Measurements from ENCODE around the gene ROBO2. TPM values are rescaled to one million over a fixed set of nuclear protein-coding genes. Genes with fewer than 3 reads are reported as not detected.

ROBO2 gene
- total RNA-seq, 6 experiments from 2014 or later, result 0.09 to 0.36 (median 0.20) TPM

DNA sequence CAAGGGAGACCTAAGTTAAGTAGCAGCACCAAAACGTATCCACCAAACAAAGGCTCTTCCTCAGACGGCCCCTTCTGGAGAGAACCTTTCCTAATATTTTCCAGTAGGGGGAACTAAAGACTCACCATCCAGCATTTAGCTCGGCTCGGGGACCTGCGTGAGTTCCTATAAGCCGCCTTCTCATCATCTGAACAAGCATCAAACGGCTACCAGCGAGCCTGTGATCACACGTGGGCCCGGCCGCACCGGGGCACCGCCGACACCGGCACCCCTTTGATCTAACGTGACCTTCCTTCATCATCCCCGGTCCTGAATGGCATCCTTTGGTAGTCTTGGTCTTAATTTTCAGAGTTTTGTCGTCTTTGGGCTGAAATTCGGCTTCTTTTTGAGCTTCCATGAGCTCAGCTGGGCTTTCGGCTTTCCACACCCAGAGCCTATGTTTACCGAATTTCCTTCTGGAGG lies 1.4 kb upstream of the ROBO2 start:
- Mint-ChIP-seq H3K36me3 (ENCODE audit: low read depth) (no peaks in the 10 kb centered on the region), H3K9me3 (no peaks in the 10 kb centered on the region), H3K27me3 (ENCODE audit: insufficient read depth) (peaks cover 19% of the 10 kb centered on the region), H3K27ac (no peak overlapping the region), H3K4me1 (ENCODE audit: low read depth) (peaks cover 17% of the 10 kb centered on the region), H3K4me3 (peak overlapping the region; percentile 76)
- TF ChIP-seq, protein P1, sequence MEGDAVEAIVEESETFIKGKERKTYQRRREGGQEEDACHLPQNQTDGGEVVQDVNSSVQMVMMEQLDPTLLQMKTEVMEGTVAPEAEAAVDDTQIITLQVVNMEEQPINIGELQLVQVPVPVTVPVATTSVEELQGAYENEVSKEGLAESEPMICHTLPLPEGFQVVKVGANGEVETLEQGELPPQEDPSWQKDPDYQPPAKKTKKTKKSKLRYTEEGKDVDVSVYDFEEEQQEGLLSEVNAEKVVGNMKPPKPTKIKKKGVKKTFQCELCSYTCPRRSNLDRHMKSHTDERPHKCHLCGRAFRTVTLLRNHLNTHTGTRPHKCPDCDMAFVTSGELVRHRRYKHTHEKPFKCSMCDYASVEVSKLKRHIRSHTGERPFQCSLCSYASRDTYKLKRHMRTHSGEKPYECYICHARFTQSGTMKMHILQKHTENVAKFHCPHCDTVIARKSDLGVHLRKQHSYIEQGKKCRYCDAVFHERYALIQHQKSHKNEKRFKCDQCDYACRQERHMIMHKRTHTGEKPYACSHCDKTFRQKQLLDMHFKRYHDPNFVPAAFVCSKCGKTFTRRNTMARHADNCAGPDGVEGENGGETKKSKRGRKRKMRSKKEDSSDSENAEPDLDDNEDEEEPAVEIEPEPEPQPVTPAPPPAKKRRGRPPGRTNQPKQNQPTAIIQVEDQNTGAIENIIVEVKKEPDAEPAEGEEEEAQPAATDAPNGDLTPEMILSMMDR (IDR thresholded peaks at IDR 0.05), result peak; percentile 80
- peak; percentile 75 for DNase-seq

GRCh38 chr3:77038930-77039605 lies 831 bp upstream of the ROBO2 start:
- Mint-ChIP-seq H3K27ac (no peak overlapping the region), H3K27me3 (ENCODE audit: insufficient read depth) (peaks cover 19% of the 10 kb centered on the region), H3K36me3 (ENCODE audit: low read depth) (no peaks in the 10 kb centered on the region), H3K9me3 (no peaks in the 10 kb centered on the region), H3K4me3 (peak overlapping the region; percentile 76), H3K4me1 (ENCODE audit: low read depth) (peaks cover 17% of the 10 kb centered on the region)
- TF ChIP-seq, protein P1 (IDR thresholded peaks at IDR 0.05), result no peak
- DNase-seq, result no peak

- TF ChIP-seq, protein P1 (IDR thresholded peaks at IDR 0.05), result no peak
- H3K9me3 Mint-ChIP-seq, result no peaks in the 10 kb centered on the region
- H3K27me3 Mint-ChIP-seq (ENCODE audit: insufficient read depth), result peaks cover 19% of the 10 kb centered on the region
- H3K4me3 Mint-ChIP-seq, result peak overlapping the region; percentile 19
- DNase-seq, result no peak
- H3K27ac Mint-ChIP-seq, result no peak overlapping the region
- peaks cover 17% of the 10 kb centered on the region for H3K4me1 Mint-ChIP-seq (ENCODE audit: low read depth)
- no peaks in the 10 kb centered on the region for H3K36me3 Mint-ChIP-seq (ENCODE audit: low read depth)
Observed at GRCh38 chr3:77040216-77040615, 317 bp downstream of the ROBO2 start.

- no peak for DNase-seq
- H3K27me3 Mint-ChIP-seq (ENCODE audit: insufficient read depth), result peaks cover 19% of the 10 kb centered on the region
Observed at GRCh38 chr3:77040926-77041722, 1.2 kb downstream of the ROBO2 start.

DNA sequence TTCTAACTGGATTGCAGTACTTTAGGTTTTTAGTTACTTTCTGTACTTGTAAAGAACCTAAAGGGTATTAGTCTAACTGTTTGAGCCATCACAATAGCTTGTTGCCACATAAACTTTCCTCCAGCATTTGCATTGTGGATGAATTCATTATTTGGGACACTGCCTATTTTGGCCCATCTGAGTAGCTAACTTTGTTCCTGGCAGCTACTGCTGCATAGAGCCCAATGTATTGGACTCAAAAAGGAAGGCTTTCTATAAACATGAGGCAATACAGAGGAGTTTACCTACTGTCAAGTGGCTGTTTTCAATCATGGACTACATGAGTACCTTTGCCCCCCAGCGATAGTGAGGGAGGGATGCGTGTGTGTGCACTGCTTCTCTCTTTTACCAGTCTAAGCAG lies 1.9 kb downstream of the ROBO2 start:
- peaks cover 2% of the 10 kb centered on the region; the same call in 1 of the 2 replicates for H3K9me3 Mint-ChIP-seq
- no peak overlapping the region for H3K4me3 Mint-ChIP-seq
- TF ChIP-seq, protein P1 (IDR thresholded peaks at IDR 0.05), result no peak
- H3K36me3 Mint-ChIP-seq (ENCODE audit: low read depth), result no peaks in the 10 kb centered on the region
- peaks cover 19% of the 10 kb centered on the region for H3K27me3 Mint-ChIP-seq (ENCODE audit: insufficient read depth)
- no peak for DNase-seq
- H3K4me1 Mint-ChIP-seq (ENCODE audit: low read depth), result peaks cover 17% of the 10 kb centered on the region
- H3K27ac Mint-ChIP-seq, result no peak overlapping the region

More at GRCh38 chr3:77040926-77041722, 1.2 kb downstream of the ROBO2 start:
- Mint-ChIP-seq H3K9me3 (no peaks in the 10 kb centered on the region), H3K4me1 (ENCODE audit: low read depth) (peaks cover 17% of the 10 kb centered on the region), H3K27ac (no peak overlapping the region), H3K36me3 (ENCODE audit: low read depth) (no peaks in the 10 kb centered on the region), H3K4me3 (no peak overlapping the region)
- TF ChIP-seq, protein P1 (IDR thresholded peaks at IDR 0.05), result no peak

Data from HFFc6 (cell line).